ENCODE data around the gene PRKD1.

PRKD1 gene

DNA sequence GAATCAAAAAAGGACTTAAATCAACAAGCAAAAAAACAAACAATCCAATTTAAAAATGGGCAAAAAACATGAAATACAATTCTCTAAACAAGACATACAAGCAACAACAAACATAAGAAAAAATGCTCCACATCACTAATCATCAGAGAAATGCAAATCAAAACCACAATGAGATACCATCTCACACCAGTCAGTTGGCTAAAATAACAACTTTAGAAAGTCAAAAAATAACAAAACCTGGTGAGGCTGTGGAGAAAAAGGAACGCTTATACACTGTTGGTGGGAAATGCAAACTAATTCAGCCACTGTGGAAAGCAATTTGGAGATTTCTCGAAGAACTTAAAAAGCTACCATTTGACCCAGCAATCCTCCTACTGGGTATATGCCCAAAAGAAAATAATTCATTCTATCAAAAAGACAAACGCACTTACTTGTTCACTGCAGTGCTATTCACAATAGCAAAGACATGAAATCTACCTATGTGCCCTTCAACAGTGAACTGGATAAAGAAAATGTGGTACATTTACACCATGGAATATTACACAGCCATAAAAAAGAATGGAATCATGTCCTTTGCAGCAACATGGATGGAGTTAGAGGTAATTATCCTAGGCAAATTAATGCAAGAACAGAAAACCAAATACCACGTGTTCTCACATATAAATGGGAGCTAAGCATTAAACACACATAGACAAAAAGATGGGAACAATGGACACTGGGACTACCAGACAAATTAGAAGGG, 26.9 kb downstream of the PRKD1 start:
- DNase-seq (ENCODE audit: low read depth, low spot score): no peak

DNA sequence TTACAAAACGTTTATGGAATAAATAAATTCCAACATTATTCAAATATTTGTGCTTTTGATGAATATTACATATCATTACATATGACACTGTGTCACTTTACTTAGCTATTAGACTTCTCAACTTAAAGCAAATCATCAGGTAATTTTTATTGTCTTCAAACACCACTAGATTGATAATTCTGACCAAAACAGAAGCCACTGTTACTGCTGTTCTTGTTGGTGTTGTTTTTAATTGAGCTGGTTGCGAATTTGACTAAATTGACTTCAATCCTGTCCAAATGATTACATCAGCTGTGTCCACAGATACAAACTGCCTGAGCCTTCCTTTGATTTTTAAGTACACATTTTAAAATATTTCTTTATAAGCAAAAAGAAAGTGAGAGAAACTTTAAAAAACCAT, 29.2 kb downstream of the PRKD1 start:
- H3K4me1 ChIP-seq (ENCODE audit: insufficient read depth, insufficient read length): no peaks in the 10 kb centered on the region
- H3K9ac ChIP-seq (ENCODE audit: insufficient read length, low read depth): no peak overlapping the region
- no peaks in the 10 kb centered on the region for H3K9me3 ChIP-seq (ENCODE audit: insufficient read depth, low read length)
- no peaks in the 10 kb centered on the region for H3K27me3 ChIP-seq (ENCODE audit: insufficient read depth, insufficient read length)
- H3K4me3 ChIP-seq (ENCODE audit: insufficient read length, low read depth): no peak overlapping the region
- no peak for TF ChIP-seq SUZ12 (IDR thresholded peaks at IDR 0.05; ENCODE audit: extremely low read depth, insufficient read depth, insufficient read length)
- no peak for TF ChIP-seq YY1 (IDR thresholded peaks at IDR 0.05; ENCODE audit: insufficient read depth, insufficient read length)
- TF ChIP-seq ZNF274 (IDR thresholded peaks at IDR 0.05; ENCODE audit: low read depth, low read length): no peak
- no peak for DNase-seq (ENCODE audit: low read depth, low spot score)
- H3K36me3 ChIP-seq (ENCODE audit: insufficient read depth, insufficient read length, low read length): no peaks in the 10 kb centered on the region

More for the DNA sequence above, 26.9 kb downstream of the PRKD1 start:
- H3K36me3 ChIP-seq (ENCODE audit: insufficient read depth, insufficient read length, low read length): no peaks in the 10 kb centered on the region
- TF ChIP-seq SUZ12 (IDR thresholded peaks at IDR 0.05; ENCODE audit: extremely low read depth, insufficient read depth, insufficient read length) (no peak), ZNF274 (IDR thresholded peaks at IDR 0.05; ENCODE audit: low read depth, low read length) (no peak), YY1 (IDR thresholded peaks at IDR 0.05; ENCODE audit: insufficient read depth, insufficient read length) (no peak)
- no peak overlapping the region for H3K9ac ChIP-seq (ENCODE audit: insufficient read length, low read depth)
- H3K27me3 ChIP-seq (ENCODE audit: insufficient read depth, insufficient read length): no peaks in the 10 kb centered on the region
- H3K4me3 ChIP-seq (ENCODE audit: insufficient read length, low read depth): no peak overlapping the region
- no peaks in the 10 kb centered on the region for H3K4me1 ChIP-seq (ENCODE audit: insufficient read depth, insufficient read length)
- H3K9me3 ChIP-seq (ENCODE audit: insufficient read depth, low read length): no peaks in the 10 kb centered on the region

DNA sequence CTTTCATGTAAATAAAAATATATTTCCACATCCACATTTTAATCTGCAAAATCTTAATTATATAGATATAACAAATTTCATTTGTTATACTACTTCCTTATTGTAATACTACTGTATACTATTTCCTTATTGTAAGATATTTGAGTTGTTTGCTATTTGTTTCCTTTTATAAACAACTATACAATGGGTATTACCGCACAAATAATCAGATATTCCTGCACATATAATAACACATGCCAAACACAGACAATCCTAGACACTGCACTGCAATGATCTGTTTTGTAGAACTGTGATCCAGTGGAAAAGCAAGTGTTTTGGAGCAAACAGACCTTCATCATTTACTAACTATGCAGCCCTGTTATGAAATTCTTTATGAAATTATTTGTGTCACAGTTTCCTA, 30.5 kb downstream of the PRKD1 start:
- no peaks in the 10 kb centered on the region for H3K36me3 ChIP-seq (ENCODE audit: insufficient read depth, insufficient read length, low read length)
- no peaks in the 10 kb centered on the region for H3K27me3 ChIP-seq (ENCODE audit: insufficient read depth, insufficient read length)
- H3K9ac ChIP-seq (ENCODE audit: insufficient read length, low read depth): no peak overlapping the region
- no peaks in the 10 kb centered on the region for H3K4me1 ChIP-seq (ENCODE audit: insufficient read depth, insufficient read length)
- H3K4me3 ChIP-seq (ENCODE audit: insufficient read length, low read depth): no peak overlapping the region
- H3K9me3 ChIP-seq (ENCODE audit: insufficient read depth, low read length): no peaks in the 10 kb centered on the region
- no peak for DNase-seq (ENCODE audit: low read depth, low spot score)
- TF ChIP-seq SUZ12 (IDR thresholded peaks at IDR 0.05; ENCODE audit: extremely low read depth, insufficient read depth, insufficient read length) (no peak), YY1 (IDR thresholded peaks at IDR 0.05; ENCODE audit: insufficient read depth, insufficient read length) (no peak), ZNF274 (IDR thresholded peaks at IDR 0.05; ENCODE audit: low read depth, low read length) (no peak)

DNA sequence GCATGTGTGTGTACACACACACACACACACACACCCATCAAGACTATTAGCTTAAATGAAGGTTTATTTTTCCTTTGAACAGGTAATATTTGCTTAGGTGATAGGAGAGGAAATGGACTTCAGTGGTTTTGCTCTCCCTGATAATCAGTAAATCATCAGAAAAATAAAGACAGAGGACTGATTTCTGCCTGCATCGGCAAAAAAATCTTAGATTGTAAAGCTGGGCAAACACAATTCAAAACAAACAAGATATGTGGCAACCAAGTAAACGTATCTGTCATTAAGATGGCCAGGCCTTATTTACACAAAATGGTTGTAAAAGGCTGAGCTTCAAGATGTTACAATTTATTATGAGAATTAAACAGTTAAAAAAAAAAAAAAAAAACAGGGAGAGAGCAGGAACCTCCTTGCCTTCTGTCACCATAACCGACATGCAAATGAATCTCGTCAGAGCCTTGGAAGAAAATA, 31.3 kb downstream of the PRKD1 start:
- TF ChIP-seq ZNF274 (IDR thresholded peaks at IDR 0.05; ENCODE audit: low read depth, low read length): no peak
- TF ChIP-seq YY1 (IDR thresholded peaks at IDR 0.05; ENCODE audit: insufficient read depth, insufficient read length): no peak
- TF ChIP-seq SUZ12 (IDR thresholded peaks at IDR 0.05; ENCODE audit: extremely low read depth, insufficient read depth, insufficient read length): no peak
- Histone ChIP-seq H3K9me3 (ENCODE audit: insufficient read depth, low read length) (no peaks in the 10 kb centered on the region), H3K9ac (ENCODE audit: insufficient read length, low read depth) (no peak overlapping the region), H3K4me1 (ENCODE audit: insufficient read depth, insufficient read length) (no peaks in the 10 kb centered on the region), H3K4me3 (ENCODE audit: insufficient read length, low read depth) (no peak overlapping the region), H3K27me3 (ENCODE audit: insufficient read depth, insufficient read length) (no peaks in the 10 kb centered on the region), H3K36me3 (ENCODE audit: insufficient read depth, insufficient read length, low read length) (no peaks in the 10 kb centered on the region)
- no peak for DNase-seq (ENCODE audit: low read depth, low spot score)

DNA sequence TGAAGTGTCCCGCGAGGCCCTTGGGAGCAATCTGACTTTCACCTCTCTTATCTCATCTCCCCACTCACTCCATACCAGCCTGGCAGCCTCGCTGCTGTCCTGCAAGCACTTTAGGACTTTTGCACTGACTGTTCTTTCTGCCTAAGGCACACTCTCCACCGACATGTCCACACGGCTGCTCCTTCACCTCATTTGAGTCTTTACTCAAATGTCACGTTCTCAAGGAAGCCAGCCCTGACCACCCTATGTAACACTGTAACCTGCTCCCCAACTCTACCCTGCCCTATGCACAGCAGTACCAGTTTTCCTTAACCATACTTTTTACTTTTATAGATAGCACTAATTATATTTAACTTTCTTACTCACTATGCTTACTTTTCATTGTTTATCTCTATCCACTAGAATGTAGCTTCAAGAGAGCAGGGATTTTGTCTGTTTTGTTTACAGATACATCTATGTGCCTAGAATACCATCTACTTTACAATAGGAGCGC, 32.0 kb downstream of the PRKD1 start:
- H3K9ac ChIP-seq (ENCODE audit: insufficient read length, low read depth): no peak overlapping the region
- no peaks in the 10 kb centered on the region for H3K4me1 ChIP-seq (ENCODE audit: insufficient read depth, insufficient read length)
- no peaks in the 10 kb centered on the region for H3K27me3 ChIP-seq (ENCODE audit: insufficient read depth, insufficient read length)
- TF ChIP-seq ZNF274 (IDR thresholded peaks at IDR 0.05; ENCODE audit: low read depth, low read length) (no peak), SUZ12 (IDR thresholded peaks at IDR 0.05; ENCODE audit: extremely low read depth, insufficient read depth, insufficient read length) (no peak), YY1 (IDR thresholded peaks at IDR 0.05; ENCODE audit: insufficient read depth, insufficient read length) (no peak)
- H3K4me3 ChIP-seq (ENCODE audit: insufficient read length, low read depth): no peak overlapping the region
- DNase-seq (ENCODE audit: low read depth, low spot score): no peak
- H3K9me3 ChIP-seq (ENCODE audit: insufficient read depth, low read length): no peaks in the 10 kb centered on the region
- no peaks in the 10 kb centered on the region for H3K36me3 ChIP-seq (ENCODE audit: insufficient read depth, insufficient read length, low read length)

DNA sequence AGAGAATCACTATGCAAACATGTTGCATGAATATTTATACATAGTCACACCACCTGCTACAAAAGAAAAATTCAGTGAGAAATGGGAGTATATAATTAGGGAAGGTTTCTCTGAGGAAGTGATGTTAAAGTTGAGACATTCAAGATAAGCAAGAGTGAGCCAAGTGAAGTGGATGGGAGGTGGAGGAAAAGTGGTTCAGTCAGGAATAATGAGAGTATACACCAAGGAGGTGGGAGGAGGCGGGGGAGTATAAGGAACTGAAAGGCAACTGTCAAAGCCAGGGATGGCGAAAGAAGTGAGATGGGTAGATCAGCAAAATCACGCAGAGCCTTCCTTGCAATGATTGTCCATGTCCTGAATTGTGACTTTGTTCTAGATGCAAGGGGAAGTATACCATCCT, 33.7 kb downstream of the PRKD1 start:
- DNase-seq (ENCODE audit: low read depth, low spot score): no peak
- Histone ChIP-seq H3K27me3 (ENCODE audit: insufficient read depth, insufficient read length) (no peaks in the 10 kb centered on the region), H3K9ac (ENCODE audit: insufficient read length, low read depth) (no peak overlapping the region), H3K9me3 (ENCODE audit: insufficient read depth, low read length) (no peaks in the 10 kb centered on the region), H3K36me3 (ENCODE audit: insufficient read depth, insufficient read length, low read length) (no peaks in the 10 kb centered on the region), H3K4me3 (ENCODE audit: insufficient read length, low read depth) (no peak overlapping the region), H3K4me1 (ENCODE audit: insufficient read depth, insufficient read length) (no peaks in the 10 kb centered on the region)
- TF ChIP-seq SUZ12 (IDR thresholded peaks at IDR 0.05; ENCODE audit: extremely low read depth, insufficient read depth, insufficient read length) (no peak), YY1 (IDR thresholded peaks at IDR 0.05; ENCODE audit: insufficient read depth, insufficient read length) (no peak), ZNF274 (IDR thresholded peaks at IDR 0.05; ENCODE audit: low read depth, low read length) (no peak)

DNA sequence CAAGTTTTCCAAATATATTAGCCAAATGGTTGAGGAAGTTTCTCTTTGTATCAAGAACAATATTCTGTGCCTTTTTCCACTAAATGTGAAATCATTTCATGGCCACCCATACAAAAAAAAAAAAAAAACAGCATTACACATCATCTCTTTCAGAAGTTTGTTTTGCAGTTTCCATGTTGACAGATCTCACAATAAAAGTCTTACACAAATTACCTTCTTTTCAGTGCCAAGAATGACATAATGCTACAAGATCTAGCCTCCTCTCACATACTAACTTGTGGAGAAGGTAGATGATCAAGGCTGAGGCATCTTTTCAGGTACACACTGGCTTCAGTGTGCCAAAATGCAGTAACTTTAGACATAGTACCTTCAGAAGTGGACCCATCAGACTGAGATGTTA, 35.3 kb downstream of the PRKD1 start:
- H3K4me1 ChIP-seq (ENCODE audit: insufficient read depth, insufficient read length): no peaks in the 10 kb centered on the region
- no peaks in the 10 kb centered on the region for H3K36me3 ChIP-seq (ENCODE audit: insufficient read depth, insufficient read length, low read length)
- H3K9ac ChIP-seq (ENCODE audit: insufficient read length, low read depth): no peak overlapping the region
- no peak for DNase-seq (ENCODE audit: low read depth, low spot score)
- no peaks in the 10 kb centered on the region for H3K27me3 ChIP-seq (ENCODE audit: insufficient read depth, insufficient read length)
- H3K9me3 ChIP-seq (ENCODE audit: insufficient read depth, low read length): no peaks in the 10 kb centered on the region
- H3K4me3 ChIP-seq (ENCODE audit: insufficient read length, low read depth): no peak overlapping the region
- TF ChIP-seq ZNF274 (IDR thresholded peaks at IDR 0.05; ENCODE audit: low read depth, low read length): no peak
- TF ChIP-seq YY1 (IDR thresholded peaks at IDR 0.05; ENCODE audit: insufficient read depth, insufficient read length): no peak
- TF ChIP-seq SUZ12 (IDR thresholded peaks at IDR 0.05; ENCODE audit: extremely low read depth, insufficient read depth, insufficient read length): no peak
